H1 (cell line): Measurements from ENCODE around the gene NKD2. TPM values are rescaled to one million over a fixed set of nuclear protein-coding genes. Genes with fewer than 3 reads are reported as not detected.

Source experiments
- CREB1 ChIP-seq: IDR thresholded peaks from 2 replicates; pipeline ENCODE4 v1.6.1; 2012; ENCODE audit warnings: inconsistent platforms
- TAF7 ChIP-seq: optimal IDR thresholded peaks from 2 replicates; pipeline ENCODE3; 2011; ENCODE audit warnings: low read depth, mild to moderate bottlenecking, inconsistent platforms, low read length, moderate library complexity, borderline replicate concordance
- polyA plus RNA-seq, 7 experiments: library from polyadenylated mRNA; depleted of rRNA in 3 of 7; stranded (reverse) in 5 of 7; unstranded in 2 of 7; fragments of >200 nt in 5 of 7; fragments of 200-250 nt in 2 of 7; gene quantifications; 1 replicate in 5 of 7; 2 replicates in 1 of 7; 4 replicates in 1 of 7; pipeline versions ENCODE4 v1.2.1 to v1.2.3, GENCODE V29; 2011 to 2013; ENCODE audit warnings: missing spikeins in 2 of 7, mixed read lengths in 2 of 7
- total RNA-seq: library from RNA; stranded (reverse); fragmentation: NEBNext Ultra II Directional; extraction: Animal tissue kit (Norgen Biotek cat#: 25700); gene quantifications from 2 replicates; pipeline ENCODE4 v1.2.1, GENCODE V29; 2021

NKD2 gene
- total and polyA plus RNA-seq, 2 of the 8 experiments (the other 6 are each of a cell fraction or from before 2014, with no cell fraction given) = 5.5 to 7.9 TPM

- TF ChIP-seq TAF7 (no peak), CREB1 (no peak)
These were observed 24.0 kb downstream of the NKD2 start (continued) for GRCh38 chr5:1032551-1033027.
